Activated CD4-positive, CD25-positive, alpha-beta regulatory T cell (primary cell): ENCODE data around the gene SCN2B.

Experiments used
- DNase-seq, 4 experiments: peaks; one replicate each; lab custom pipeline; 2025; lab: John Stamatoyannopoulos, UW

The SCN2B gene

GRCh38 chr11:118175993-118176777 lies at the start of gene SCN2B:
TSS of gene SCN2B (minus strand) at chr11:118176639. CDS start at chr11:118176431, 208 bp downstream.
- DNase-seq, result no peak

- DNase-seq, result peak in 3 of 4 experiments; percentile 15 to 46 (median 32)
Observed at GRCh38 chr11:118224511-118225188, 48.2 kb upstream of the SCN2B start, which contains the start of gene JAML. TSS of gene JAML (minus strand) at chr11:118225011. CDS start at chr11:118214866, 10,145 bp downstream.

GRCh38 chr11:118223992-118224391 lies 47.6 kb upstream of the SCN2B start:
- no peak for DNase-seq

- DNase-seq, result no peak
Observed at GRCh38 chr11:118223570-118223969, 47.1 kb upstream of the SCN2B start.

GRCh38 chr11:118222437-118222836 lies 46.0 kb upstream of the SCN2B start:
- DNase-seq, result no peak

GRCh38 chr11:118221419-118221818 lies 45.0 kb upstream of the SCN2B start:
- DNase-seq, result no peak

GRCh38 chr11:118219732-118220131 lies 43.3 kb upstream of the SCN2B start:
- no peak for DNase-seq

GRCh38 chr11:118219244-118219643 lies 42.8 kb upstream of the SCN2B start:
- no peak for DNase-seq

GRCh38 chr11:118217575-118217974 lies 41.1 kb upstream of the SCN2B start:
- DNase-seq, result no peak

- peak in 1 of 4 experiments; percentile 28 for DNase-seq
Observed at GRCh38 chr11:118216621-118217481, 40.4 kb upstream of the SCN2B start.

- DNase-seq, result no peak
Observed at GRCh38 chr11:118215765-118216164, 39.3 kb upstream of the SCN2B start.

- DNase-seq, result no peak
Observed at GRCh38 chr11:118215262-118215661, 38.8 kb upstream of the SCN2B start.

- DNase-seq, result no peak
Observed at GRCh38 chr11:118214210-118214914, 37.9 kb upstream of the SCN2B start.

- no peak for DNase-seq
Observed at GRCh38 chr11:118213781-118214180, 37.3 kb upstream of the SCN2B start.

GRCh38 chr11:118213201-118213600 lies 36.8 kb upstream of the SCN2B start:
- no peak for DNase-seq

GRCh38 chr11:118212781-118213191 lies 36.3 kb upstream of the SCN2B start:
- DNase-seq, result no peak

GRCh38 chr11:118212131-118212725 lies 35.8 kb upstream of the SCN2B start:
- DNase-seq, result no peak

GRCh38 chr11:118211006-118211405 lies 34.6 kb upstream of the SCN2B start:
- DNase-seq, result no peak

GRCh38 chr11:118210323-118210722 lies 33.9 kb upstream of the SCN2B start:
- DNase-seq, result no peak

- no peak for DNase-seq
Observed at GRCh38 chr11:118209033-118209432, 32.6 kb upstream of the SCN2B start.

- no peak for DNase-seq
Observed at GRCh38 chr11:118207079-118207478, 30.6 kb upstream of the SCN2B start.
